PFSK-1 (cell line): ENCODE measurements around the gene SGSH.

Source experiments
- POLR2AphosphoS5 ChIP-seq: IDR thresholded peaks from 2 replicates; pipeline ENCODE4 v1.6.1; 2012; ENCODE audit warnings: low read depth, mild to moderate bottlenecking, control low read depth, low read length, moderate library complexity
- REST ChIP-seq, 2 experiments: IDR thresholded peaks; 2 replicates each; pipeline versions ENCODE4 v1.6.1 to v1.8.0; 2011 to 2012; ENCODE audit warnings: low read depth in 2 of 2, low read length in 2 of 2, control low read depth in 1 of 2, inconsistent platforms in 1 of 2, mild to moderate bottlenecking in 1 of 2, moderate library complexity in 1 of 2; ENCODE audit not compliant: insufficient read depth in 1 of 2
- TAF1 ChIP-seq: IDR thresholded peaks from 2 replicates; pipeline ENCODE4 v1.6.1; 2012; ENCODE audit warnings: low read length, control low read depth, borderline replicate concordance; ENCODE audit not compliant: insufficient read depth

GRCh38 chr17:80169784-80170500, 50.2 kb downstream of the SGSH start, which contains the start of gene CARD14:
- TF ChIP-seq REST (IDR thresholded peaks at IDR 0.05; ENCODE audit: insufficient read depth in 1 of 2, low read depth in 2 of 2, low read length in 2 of 2), result no peak
- TF ChIP-seq TAF1, result no peak
- no peak for TF ChIP-seq POLR2AphosphoS5
